Mucosa of descending colon (tissue), 3 donors: Measurements from ENCODE around the gene TRIM50. TPM values are rescaled to one million over a fixed set of nuclear protein-coding genes. Genes with fewer than 3 reads are reported as not detected.
"Not testable (repeated sequence)": the region's sequence is repeated elsewhere in the genome, so short reads cannot be mapped to it uniquely, and the experiment has no call there.

Source experiments
- ATAC-seq: fragments of 200-7000 bp; cut with Tn5 transposase; one replicate; pipeline ENCODE4 v1.9.1; 2020; ENCODE audit warnings: mild to moderate bottlenecking, moderate library complexity
- DNase-seq, 3 donors: peaks; one replicate each; pipeline ENCODE4 v3.0.0-alpha.2; 2020
- H3K36me3 ChIP-seq: fragments of 200-600 bp; one replicate; pipeline ENCODE4 v1.8.0; 2021; ENCODE audit warnings: low read depth, mild to moderate bottlenecking
- H3K4me1 ChIP-seq: fragments of 200-600 bp; one replicate; pipeline ENCODE4 v1.8.0; 2021; ENCODE audit warnings: low read depth, mild to moderate bottlenecking
- H3K4me3 ChIP-seq: fragments of 200-600 bp; one replicate; pipeline ENCODE4 v1.8.0; 2021; ENCODE audit warnings: mild to moderate bottlenecking
- H3K9me3 ChIP-seq: fragments of 200-600 bp; one replicate; pipeline ENCODE4 v1.8.0; 2021; ENCODE audit warnings: mild to moderate bottlenecking
- intact Hi-C, 2 donors: fragments of 100-400 bp; cut with DNase I in 1 of 2; cut with micrococcal nuclease in 1 of 2; formaldehyde crosslinking; loops; one replicate each; pipeline versions ENCODE4 v1.11.0 to v1.11.1; 2022; cut with DNase I, micrococcal nuclease
- total RNA-seq, 3 donors: library from RNA; stranded (reverse); fragmentation: NEBNext Ultra II Directional in 2 of 3; extraction: Animal tissue kit (Norgen Biotek cat#: 25700) in 2 of 3; gene quantifications; one replicate each; pipeline versions ENCODE4 v1.2.1 to v1.2.4, GENCODE V29; 2021 to 2023
- TF ChIP-seq, protein P1 (sequence below): fragments of 200-600 bp; IDR thresholded peaks from one replicate; pipeline ENCODE4 v1.8.0; 2022; ENCODE audit warnings: antibody characterized with exemption, mild to moderate bottlenecking
- donor health status: DM: no; HTN: no; CAD: no; lungs with moderate emphysema.
- donor health status: DM: no; HTN: no; CAD: no.
- donor health status: DM: no; HTN: yes; CAD: no.

The TRIM50 gene
- total RNA-seq, 3 donors from 2014 or later, result 0.35 TPM; not detected in 2

DNA sequence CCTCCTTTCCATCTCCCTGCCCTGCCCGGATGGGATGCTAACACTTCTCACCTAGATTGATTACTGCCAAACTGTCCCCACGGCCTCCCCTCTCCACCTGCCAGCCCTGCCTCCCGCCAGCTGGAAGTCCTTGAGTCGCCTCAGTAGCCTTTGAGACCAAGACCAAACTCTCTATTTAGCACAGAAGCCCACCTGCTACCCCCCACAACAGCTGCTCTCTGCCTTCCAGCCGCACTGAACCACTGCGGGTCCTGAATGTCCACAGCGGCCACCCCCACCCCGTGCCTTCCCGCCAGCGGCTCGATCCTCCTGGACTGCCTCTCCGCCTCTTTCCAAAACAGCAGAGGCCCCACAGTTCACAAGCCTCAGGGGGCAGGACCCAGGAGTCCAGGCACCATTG lies 39.1 kb upstream of the TRIM50 start:
- TF ChIP-seq, protein P1, sequence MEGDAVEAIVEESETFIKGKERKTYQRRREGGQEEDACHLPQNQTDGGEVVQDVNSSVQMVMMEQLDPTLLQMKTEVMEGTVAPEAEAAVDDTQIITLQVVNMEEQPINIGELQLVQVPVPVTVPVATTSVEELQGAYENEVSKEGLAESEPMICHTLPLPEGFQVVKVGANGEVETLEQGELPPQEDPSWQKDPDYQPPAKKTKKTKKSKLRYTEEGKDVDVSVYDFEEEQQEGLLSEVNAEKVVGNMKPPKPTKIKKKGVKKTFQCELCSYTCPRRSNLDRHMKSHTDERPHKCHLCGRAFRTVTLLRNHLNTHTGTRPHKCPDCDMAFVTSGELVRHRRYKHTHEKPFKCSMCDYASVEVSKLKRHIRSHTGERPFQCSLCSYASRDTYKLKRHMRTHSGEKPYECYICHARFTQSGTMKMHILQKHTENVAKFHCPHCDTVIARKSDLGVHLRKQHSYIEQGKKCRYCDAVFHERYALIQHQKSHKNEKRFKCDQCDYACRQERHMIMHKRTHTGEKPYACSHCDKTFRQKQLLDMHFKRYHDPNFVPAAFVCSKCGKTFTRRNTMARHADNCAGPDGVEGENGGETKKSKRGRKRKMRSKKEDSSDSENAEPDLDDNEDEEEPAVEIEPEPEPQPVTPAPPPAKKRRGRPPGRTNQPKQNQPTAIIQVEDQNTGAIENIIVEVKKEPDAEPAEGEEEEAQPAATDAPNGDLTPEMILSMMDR, result no peak
- no peaks in the 10 kb centered on the region for H3K9me3 ChIP-seq
- no peaks in the 10 kb centered on the region for H3K4me1 ChIP-seq
- no peaks in the 10 kb centered on the region for H3K36me3 ChIP-seq
- intact Hi-C loops, result no loop called here
- DNase-seq (no peak), ATAC-seq (no peak)
- H3K4me3 ChIP-seq, result no peak overlapping the region

DNA sequence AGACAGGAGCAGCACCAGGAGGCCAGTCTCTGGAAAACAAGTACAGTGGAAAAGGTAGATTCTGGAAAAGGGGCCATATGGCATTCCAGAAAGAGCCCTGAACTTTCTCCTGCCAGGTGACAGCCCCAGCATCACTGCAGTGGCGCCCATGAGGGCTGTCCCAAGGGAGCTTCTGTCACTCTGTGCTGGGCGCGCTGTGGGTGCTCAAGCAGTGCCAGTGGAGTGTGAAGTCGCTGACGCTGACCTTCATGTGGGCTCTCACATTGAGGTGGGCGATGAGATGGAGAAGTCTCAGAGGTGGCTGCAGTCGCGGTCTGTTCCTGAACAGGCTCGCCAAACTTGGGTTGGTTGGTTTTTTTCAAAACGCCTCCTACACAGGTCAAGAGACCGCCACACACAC lies 38.2 kb upstream of the TRIM50 start:
- Histone ChIP-seq H3K4me3 (no peak overlapping the region), H3K36me3 (no peaks in the 10 kb centered on the region), H3K4me1 (no peaks in the 10 kb centered on the region), H3K9me3 (no peaks in the 10 kb centered on the region)
- intact Hi-C loops, result no loop called here
- no peak for ATAC-seq
- DNase-seq, result no peak
- TF ChIP-seq, protein P1, result no peak

DNA sequence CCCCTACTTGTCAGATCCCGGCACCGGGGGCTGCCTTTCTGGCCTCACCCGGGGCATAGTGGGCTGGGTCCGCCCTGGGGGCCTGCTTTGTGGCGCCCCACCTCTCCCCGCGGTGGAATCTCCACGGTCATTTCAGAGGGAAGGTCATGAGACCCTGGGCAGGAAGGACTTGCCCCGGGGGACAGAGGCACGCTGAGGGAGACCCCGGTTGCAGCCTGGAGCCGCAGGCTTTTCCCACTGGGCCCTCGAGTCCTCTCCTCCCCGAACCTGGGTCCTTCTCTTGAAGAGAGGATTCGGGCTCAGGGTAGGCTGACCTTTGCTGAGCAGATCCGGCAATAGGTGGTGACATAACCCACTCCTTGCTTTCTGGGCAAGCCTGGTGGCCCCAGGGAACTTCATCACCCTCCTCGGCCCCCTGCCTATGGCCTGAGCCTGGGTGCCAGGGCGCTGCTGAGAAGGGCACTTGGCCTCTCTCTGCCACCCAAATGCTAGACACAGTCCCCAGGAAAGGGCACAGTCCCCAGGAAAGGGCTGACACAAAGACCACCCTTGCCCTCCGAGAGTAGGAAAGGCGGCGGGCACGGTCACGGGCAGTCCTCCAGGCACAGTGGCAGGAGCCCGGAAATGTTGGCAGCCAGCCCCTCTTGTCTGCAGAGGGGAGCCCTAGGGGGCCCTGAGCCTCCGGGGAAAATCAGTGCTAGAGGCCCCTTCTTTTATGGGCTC lies 36.3 kb upstream of the TRIM50 start:
- TF ChIP-seq, protein P1, result no peak
- intact Hi-C loops, result no loop called here
- no peaks in the 10 kb centered on the region for H3K36me3 ChIP-seq
- ATAC-seq (no peak), DNase-seq (no peak)
- H3K4me3 ChIP-seq, result no peak overlapping the region
- no peaks in the 10 kb centered on the region for H3K9me3 ChIP-seq
- no peaks in the 10 kb centered on the region for H3K4me1 ChIP-seq

DNA sequence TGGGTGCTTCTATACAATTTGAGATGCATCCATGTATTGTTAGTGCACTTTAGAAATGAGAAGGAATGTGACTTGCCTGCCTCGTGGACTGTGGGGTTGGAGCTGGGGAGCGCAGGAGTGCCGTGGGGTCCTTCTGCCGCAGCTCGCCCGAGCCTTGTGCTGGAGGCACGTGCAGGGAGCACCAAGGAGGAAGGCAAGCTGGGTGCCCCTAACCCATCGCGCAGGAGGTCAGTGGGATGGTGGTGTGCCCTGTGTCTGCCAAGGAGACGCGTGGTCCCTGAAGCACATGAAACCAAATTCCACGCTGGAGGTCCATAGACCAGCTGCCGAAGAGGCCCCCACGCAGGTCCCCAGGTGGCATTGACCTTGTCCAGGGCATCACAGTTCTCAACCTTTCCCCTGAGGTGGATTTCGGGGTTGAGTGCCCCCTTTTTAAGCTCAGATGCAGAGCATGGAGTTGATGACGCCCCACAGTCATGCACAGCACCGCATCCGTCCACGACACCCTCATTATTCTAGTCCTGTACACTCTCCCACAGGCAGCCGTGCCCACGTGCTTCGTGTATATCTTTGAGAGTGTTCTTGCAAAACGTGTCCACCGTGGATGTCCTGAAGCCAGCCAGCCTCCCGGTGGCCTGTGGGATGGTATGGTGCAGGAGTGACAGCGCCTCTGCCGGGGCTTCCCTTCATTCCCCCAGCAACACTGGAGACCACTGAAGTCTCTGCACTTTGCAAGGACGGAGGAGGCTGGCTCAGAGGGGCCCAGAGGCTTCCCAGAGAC lies 35.5 kb upstream of the TRIM50 start:
- H3K4me3 ChIP-seq, result no peak overlapping the region
- intact Hi-C loops, result no loop called here
- peaks cover 3% of the 10 kb centered on the region for H3K4me1 ChIP-seq
- no peak for DNase-seq
- TF ChIP-seq, protein P1, result no peak
- no peaks in the 10 kb centered on the region for H3K9me3 ChIP-seq
- ATAC-seq, result no peak
- no peaks in the 10 kb centered on the region for H3K36me3 ChIP-seq

DNA sequence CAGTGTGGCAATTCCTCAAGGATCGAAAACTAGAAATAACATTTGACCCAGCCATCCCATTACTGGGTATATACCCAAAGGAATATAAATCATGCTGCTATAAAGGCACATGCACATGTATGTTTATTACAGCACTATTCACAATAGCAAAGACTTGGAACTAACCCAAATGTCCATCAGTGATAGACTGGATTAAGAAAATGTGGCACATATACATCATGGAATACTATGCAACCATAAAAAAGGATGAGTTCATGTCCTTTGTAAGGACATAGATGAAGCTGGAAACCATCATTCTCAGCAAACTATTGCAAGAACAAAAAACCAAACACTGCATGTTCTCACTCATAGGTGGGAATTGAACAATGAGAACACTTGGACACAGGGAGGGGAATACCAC lies 32.7 kb upstream of the TRIM50 start:
- intact Hi-C loops, H3K4me1 ChIP-seq, DNase-seq, ATAC-seq, H3K9me3 ChIP-seq, H3K4me3 ChIP-seq, H3K36me3 ChIP-seq: not testable (repeated sequence)

DNA sequence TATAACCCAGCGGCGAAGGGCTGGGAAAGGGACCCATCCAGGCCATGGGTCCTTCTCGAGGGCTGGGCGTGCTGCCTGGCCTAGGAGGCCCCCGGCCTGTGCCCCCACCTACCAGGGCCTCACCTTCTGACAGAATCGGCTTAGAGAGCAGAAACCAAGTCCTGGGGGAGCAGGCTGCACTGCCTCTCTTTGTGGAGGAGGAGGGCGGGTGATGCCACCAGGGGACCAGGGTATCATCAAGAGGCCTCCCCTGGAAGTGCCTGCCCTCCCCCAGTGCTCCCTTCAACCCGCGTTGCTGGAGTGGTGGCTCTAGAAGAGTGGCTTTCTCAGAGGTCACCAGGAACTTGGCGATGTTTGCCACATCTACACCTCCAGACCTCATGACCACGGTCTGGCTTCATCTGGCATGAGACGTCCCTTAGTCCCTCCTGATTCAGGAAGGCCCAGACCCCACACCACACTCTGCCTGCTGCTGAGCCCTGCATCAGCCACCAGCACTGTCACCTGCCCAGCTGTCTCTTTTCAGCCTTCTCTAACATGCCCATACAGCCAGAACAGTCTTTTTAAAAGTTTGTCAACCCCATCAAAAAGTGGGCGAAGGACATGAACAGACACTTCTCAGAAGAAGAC lies 32.0 kb upstream of the TRIM50 start:
- Histone ChIP-seq H3K4me3 (no peak overlapping the region), H3K4me1 (peaks cover 7% of the 10 kb centered on the region), H3K9me3 (no peaks in the 10 kb centered on the region), H3K36me3 (no peaks in the 10 kb centered on the region)
- ATAC-seq, result no peak
- TF ChIP-seq, protein P1, result no peak
- no peak for DNase-seq
- intact Hi-C loops, result no loop called here
